ENCODE measurements around the gene CCSER1.
"Not testable (repeated sequence)": the region's sequence is repeated elsewhere in the genome, so short reads cannot be mapped to it uniquely, and the experiment has no call there.

CCSER1 gene

DNA sequence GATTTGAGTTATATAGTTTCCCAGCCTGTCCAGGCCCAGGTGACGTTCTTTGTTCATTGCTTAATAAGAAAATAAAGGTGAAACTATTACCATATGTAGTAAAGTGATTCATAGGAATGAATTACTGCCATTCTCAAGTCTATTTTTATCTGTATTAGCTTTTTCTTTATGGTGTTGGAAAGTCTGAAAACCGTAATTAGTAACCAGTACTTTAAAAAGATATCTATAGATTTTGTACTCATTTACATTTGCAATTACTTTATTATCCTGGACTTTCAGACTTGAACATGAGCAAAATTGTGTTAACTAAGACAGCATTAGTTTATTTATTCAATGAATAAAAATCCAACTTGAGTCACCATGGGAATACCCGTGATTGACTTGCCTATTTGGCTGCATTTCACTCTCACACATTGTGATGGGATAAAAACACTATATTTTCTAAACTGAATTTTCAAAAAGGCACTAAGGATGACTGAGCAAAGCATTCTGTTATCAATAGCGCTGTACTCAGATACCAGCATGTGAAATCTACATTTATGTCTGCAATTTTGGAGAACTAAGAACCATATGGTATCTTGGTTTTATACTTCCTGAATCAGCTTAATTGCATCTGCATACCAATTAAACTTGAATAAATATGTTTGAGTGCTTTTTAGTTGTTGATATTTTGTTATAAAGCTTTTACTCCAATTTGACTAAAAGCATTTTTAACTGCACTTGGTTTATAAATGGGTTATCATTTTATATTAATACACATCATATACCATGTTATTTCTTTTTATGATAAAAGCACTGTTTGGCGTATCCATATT is 154.6 kb downstream of the CCSER1 start:
- FAIRE-seq (no peak), DNase-seq (ENCODE audit: insufficient read length, low spot score) (no peak)

DNA sequence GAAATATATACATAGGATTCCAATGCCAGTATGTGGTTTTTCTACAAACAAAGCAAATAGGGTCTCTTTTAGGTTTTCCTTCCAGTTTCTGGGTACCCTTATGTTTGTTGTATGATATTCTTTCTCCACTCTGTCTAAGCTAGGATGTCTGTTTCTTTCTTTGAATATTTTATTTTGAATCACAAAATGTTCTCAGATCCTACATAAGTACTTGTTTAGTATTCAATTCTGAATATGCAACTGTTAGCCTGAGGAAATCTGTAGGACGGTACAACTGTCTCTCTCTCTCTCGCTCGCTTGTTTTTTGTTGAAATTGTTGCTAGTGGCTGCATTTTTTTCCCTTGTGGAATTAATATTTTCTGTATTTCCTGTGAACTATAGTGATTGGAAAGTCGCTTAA is 163.2 kb downstream of the CCSER1 start:
- FAIRE-seq (no peak), DNase-seq (ENCODE audit: insufficient read length, low spot score) (no peak)

DNA sequence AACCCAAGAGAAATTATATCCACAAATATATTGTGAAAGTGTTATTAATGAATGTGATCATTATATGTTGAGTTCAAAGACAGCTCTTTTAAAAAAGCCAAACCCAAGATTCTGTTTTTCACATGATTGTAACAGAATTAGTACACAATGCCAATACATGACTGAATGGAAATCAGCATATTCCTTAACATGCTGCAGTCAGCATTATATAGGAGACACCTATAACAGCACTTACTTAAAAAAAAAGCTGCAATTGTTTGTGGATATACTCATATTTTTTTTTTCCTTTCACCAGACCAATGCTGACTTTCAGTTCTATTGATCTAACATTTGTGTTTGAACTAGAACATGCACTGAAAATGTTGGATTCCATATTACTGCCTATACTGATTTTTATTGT is 165.2 kb downstream of the CCSER1 start:
- no peak for DNase-seq (ENCODE audit: insufficient read length, low spot score)

DNA sequence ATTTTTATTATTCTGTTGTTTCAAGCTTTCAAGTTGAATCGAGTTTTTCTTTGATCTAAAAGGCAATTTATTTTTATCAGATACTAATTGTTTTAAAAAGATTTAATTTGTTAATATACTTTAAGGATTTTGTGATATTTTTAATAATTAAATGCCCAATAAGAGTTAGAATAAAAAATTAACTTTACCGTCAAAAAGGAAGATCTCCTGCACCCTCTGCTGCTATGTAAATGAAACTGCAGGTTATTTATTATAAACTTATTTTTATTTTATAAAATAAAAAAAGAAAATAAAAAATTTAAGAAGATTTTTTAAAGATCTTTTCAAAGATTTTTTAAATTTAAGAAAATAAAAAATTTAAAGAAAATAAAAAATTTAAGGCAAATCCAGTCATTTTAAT is 166.1 kb downstream of the CCSER1 start:
- DNase-seq (ENCODE audit: insufficient read length, low spot score): no peak
- no peak for FAIRE-seq

More for the DNA sequence above, 165.2 kb downstream of the CCSER1 start:
- no peak for FAIRE-seq

DNA sequence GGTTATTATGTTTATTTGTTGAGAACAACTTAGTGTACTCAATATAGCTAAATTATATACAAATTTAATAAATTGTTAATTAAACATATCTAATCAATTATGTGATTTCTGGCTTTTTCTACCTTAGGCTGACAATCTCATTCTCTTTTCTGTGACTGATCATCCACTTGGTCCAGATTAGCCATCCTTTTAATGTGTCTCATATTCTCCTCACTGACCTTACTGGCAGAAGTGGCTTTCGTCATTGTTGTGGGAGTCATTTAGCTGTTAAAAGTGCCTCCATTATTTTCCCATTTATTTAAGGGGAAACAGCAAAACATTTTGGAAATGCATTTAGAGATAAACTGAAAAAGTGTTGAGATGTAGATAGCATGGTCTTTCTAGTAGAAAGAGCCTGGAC is 172.2 kb downstream of the CCSER1 start:
- no peak for DNase-seq (ENCODE audit: insufficient read length, low spot score)
- no peak for FAIRE-seq

DNA sequence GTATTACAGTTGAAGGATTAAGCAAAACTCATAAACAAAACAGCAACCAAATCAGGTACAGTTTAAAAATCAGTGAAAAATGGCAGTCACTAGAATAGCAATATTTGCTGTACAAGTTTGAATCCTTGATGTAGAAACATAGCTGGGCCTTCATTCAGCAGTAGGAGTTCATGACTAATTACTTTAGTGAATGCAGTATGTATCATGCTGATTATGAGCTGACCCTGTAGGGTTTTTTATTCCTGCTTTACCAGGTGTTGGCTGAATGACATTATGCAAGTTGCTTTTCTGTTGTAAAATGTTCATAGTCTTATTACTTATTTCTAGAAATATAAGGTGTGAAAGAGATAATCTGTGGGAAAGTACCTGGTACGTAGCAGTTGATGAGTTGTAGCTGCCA is 179.6 kb downstream of the CCSER1 start:
- FAIRE-seq (no peak), DNase-seq (ENCODE audit: insufficient read length, low spot score) (no peak)

DNA sequence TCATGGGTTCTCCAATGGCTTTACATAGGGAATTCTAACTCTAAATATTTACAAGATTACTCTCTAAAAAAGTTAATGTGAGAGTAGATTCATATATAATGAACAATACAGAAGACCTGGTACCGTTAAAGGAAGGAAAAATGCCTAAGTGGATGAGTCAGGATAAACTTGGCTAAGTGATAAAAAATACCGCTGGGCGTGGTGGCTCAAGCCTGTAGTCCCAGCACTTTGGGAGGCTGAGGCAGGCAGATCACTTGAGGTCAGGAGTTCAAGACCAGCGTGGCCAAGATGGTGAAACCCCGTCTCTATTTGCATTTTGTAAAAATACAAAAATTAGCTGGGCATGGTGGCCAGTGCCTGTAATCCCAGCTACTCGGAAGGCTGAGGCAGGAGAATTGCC is 189.9 kb downstream of the CCSER1 start:
- not testable (repeated sequence) for DNase-seq (ENCODE audit: insufficient read length, low spot score); FAIRE-seq

DNA sequence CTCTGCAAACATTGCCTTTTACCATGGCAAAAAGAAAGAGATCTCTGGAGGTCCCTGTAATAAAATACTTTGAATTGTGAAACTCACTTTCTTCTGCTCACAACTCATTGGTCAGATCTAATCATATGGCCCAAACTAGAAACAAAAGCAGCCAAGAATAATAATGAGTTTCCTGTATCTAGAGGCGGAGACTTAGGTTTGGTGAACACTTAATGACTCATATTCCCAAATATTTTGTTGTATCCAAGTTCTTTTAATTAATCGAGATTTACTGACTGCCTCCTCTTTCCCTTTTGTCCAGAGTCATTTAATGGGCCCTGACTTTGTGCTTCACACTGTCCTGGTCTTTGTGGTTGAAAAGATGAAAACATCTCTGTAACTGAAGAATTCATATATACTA is 190.6 kb downstream of the CCSER1 start:
- DNase-seq (ENCODE audit: insufficient read length, low spot score): no peak
- no peak for FAIRE-seq

DNA sequence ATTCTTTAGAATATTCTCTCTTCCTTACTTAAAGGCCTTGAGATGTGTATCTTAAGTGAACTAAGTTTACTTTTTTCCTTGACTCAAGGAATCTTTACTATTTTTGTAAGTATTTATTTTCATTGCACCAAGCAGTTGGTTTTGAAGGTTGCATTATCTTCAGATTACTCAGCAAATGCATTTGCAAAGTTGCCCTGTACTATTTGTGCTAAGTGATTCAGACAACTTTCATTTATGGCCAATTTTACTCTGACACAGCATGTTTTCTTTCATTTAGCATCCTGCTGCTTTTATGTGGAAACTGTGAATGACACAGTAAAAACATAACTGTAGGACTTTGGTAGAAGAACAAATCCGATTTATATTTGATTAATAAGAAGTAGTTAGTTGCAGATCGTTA is 191.0 kb downstream of the CCSER1 start:
- FAIRE-seq: no peak
- no peak for DNase-seq (ENCODE audit: insufficient read length, low spot score)

DNA sequence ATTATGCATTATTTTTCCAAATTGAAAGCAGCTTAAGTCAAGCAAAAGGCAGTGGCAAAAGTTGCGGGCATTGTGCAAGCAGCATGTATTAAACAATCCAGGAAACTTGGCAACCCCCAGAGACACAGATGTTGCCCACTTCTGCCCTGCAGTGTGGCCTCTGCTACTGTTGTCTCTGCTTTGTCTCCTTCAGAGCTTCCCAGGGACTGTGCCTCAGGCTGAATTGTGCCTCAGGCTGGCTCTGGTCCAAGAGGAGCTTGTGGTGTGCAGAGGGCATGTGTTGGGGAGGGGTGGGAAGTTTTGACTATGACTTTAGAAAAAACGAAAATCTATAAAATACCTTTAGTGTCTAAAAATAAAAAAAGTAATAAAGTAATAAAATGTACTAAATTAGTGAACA is 201.4 kb downstream of the CCSER1 start:
- DNase-seq (ENCODE audit: insufficient read length, low spot score): no peak
- FAIRE-seq: no peak

DNA sequence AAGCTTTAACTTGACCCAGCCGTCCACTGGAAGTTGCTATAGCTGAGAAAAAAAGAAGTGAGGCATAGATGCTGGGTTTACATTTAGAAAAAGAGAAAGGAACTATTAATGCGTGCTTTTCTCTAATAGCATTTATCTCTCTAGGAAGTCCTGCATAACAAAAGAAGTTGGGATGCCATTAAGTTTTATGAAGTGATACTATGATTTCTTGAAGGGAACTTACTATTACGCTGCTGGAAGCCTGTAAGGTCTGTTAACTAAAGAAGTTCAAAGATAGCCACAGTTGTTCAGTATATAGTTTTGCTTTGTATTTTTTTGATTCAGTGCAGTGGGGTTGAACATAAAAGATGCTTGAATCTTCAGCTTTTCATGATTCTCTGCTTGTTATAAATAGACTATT is 203.4 kb downstream of the CCSER1 start:
- no peak for FAIRE-seq

DNA sequence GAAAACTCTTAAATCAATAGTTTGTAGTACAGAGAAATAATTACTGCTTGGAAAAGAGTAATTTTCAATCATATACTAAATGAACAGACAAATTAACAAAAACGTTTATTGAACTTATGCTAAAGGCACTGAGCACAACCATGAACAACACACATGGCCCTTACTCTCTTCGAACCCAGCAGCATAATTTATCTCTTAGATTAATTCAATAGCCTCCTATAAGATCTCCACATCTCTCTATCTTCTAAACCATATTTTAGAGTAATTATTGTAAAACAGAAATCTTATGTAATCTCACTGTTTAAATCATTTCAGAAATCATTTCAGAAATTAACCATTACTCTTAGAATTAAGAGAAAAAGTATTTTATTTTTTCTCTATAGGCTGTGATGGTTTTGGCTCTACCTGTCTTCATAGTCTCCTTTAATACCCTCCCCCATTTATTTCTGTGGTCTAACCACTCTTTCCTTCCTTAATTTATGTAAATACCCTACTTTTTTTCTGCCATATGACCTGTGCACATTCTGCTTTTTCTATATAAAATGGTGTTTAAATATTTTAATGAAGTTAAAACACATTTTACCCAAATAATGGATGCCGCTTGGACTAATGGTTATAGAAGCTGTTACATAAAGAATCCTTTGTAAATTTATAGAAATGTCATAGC is 218.5 kb downstream of the CCSER1 start:
- FAIRE-seq (no peak), DNase-seq (ENCODE audit: insufficient read length, low spot score) (no peak)

More for the DNA sequence above, 203.4 kb downstream of the CCSER1 start:
- no peak for DNase-seq (ENCODE audit: insufficient read length, low spot score)

DNA sequence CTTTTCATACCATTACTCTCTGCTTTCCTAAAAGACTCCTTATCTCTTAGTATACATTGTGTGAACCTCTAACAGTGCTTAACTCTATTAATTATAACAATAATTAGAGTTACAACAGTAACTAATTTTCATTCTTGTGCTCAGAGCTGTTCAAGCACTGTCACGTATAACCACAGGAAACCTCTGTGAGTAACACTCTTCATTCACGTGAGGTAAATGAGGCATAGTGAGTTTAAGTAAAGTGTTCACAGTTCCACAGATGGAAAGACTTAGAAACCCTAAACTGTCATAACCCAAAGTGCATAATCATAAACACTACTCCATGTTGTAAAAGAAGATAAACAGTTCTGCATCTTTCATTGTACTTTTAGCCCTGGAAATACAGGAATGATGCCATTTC is 222.4 kb downstream of the CCSER1 start:
- FAIRE-seq: no peak
- no peak for DNase-seq (ENCODE audit: insufficient read length, low spot score)

DNA sequence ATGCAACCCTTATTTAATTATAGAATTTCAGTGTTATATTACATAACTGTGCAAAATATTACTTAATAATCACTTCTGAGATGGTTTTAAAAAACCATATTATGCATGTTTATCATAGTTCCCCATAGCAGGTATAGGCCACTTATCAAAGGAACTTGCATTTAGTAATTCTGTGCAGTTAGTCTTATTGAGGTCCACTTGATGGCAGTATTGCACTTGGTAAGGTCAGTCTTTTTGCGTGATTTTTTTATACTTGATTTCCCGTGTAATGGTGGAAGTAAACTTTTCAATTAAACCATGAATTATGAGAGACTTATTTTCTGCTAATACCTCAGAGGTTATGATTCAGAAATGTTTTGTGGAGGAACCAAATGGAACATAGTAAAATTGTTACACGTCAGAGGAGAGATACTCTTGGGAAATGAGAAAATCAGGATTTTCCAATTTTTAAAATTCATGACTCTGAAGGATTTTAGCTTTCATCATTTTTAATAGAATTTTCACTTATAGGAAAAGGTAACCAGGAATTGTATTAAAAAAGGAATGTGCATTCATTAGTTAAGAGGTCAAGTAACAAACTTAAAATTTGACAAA is 230.0 kb downstream of the CCSER1 start:
- FAIRE-seq (peak; percentile 28), DNase-seq (ENCODE audit: insufficient read length, low spot score) (no peak)

DNA sequence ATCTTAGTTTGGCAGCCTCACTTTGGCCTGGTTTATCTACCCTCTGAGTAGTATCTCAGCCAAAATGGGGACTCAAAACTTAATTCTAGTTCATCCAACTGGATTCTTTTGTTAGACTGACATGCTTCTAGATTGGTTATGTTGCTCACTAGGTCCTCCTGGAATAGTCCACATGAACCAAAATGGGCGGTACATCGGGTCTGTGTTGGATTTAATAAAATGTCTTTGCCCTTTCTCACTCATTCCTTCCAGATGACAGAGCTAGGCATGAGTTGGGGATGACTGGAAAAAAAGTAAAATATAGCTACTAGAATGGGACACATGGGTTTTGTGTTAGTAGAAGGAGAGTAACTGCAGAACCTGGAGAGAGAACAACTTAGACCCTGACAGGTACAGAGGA is 247.9 kb downstream of the CCSER1 start:
- no peak for DNase-seq (ENCODE audit: insufficient read length, low spot score)
- FAIRE-seq: no peak

DNA sequence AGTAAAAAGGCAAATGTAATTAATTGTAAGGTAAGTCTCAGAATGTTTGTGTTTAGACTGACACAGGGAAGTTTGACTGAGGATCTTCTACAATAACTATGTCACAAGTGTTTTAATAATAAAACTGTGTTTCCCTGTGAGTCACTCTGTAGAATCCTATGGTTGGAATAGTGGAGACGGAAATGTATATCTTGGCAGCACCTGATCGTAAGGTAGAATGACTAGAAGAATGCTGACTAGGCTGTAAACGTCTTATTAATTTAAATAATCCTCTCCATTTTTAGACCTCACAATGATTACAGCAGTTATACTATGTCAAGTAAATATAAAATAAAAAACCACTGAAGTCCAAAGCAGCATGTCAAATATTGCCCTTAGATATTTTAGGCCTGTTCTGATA is 266.0 kb downstream of the CCSER1 start:
- FAIRE-seq: no peak
- DNase-seq (ENCODE audit: insufficient read length, low spot score): no peak

DNA sequence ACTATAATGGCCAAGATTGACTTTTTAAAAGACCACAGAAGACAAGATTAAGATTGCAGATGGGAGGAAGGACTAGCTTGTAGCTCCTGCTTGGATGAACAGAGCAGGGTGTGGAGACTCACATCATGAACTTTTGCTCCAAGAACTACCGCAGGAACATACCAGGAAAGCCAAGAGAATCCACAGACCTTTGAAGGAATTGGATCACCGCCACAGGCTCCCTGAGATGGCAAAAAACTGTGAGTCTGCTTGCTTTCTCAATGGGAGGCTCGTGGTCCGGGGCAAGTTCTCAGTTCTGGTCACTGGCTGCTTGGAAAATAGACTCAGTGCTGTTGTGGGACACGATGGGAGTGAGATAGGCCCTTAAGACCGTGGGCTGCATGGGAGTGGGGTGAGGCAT is 276.6 kb downstream of the CCSER1 start:
- FAIRE-seq (no peak), DNase-seq (ENCODE audit: insufficient read length, low spot score) (no peak)

DNA sequence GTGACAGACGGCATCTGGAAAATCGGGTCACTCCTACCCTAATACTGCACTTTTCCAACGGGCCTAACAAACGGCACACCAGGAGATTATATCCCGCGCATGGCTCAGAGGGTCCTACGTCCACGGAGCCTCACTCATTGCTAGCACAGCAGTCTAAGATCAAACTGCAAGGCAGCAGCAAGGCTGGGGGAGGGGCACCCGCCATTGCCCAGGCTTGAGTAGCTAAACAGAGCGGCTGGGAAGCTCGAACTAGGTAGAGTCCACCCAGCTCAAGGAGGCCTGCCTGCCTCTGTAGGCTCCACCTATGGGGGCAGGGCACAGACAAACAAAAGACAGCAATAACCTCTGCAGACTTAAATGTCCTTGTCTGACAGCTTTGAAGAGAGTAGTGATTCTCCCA is 280.7 kb downstream of the CCSER1 start:
- DNase-seq (ENCODE audit: insufficient read length, low spot score); FAIRE-seq: not testable (repeated sequence)

DNA sequence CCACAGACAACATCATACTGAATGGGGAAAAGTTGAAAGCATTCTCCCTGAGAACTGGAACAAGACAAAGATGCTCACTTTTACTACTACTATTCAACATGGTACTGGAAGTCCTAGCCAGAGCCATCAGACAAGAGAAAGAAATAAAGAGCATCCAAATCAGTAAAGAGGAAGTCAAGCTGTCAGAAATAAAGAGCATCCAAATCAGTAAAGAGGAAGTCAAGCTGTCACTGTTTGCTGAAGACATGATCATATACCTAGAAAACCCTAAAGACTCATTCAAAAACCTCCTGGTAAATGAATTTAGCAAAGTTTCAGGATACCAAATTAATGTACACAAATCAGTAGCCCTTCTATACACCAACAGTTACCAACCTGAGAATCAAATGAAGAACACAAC is 285.6 kb downstream of the CCSER1 start:
- DNase-seq (ENCODE audit: insufficient read length, low spot score); FAIRE-seq: not testable (repeated sequence)

DNA sequence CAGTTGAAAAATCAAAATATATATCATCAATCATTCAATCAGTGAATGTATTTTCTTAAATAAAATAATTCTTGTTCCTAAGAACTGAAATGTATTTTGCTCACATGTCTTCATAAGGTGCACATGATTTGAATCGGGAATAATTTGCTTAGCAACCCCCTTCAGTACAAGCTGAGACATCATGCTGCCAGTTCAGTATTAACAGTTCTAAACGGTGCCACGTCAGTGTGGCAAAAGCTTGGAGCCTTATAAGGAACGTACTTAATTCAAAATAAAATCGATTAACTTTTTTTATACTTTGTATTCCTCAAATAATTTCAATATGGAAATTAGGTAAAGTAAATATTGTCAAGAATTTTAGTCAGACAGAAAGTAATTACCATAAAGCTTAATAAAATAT is 287.9 kb downstream of the CCSER1 start:
- DNase-seq (ENCODE audit: insufficient read length, low spot score): no peak
- FAIRE-seq: no peak

DNA sequence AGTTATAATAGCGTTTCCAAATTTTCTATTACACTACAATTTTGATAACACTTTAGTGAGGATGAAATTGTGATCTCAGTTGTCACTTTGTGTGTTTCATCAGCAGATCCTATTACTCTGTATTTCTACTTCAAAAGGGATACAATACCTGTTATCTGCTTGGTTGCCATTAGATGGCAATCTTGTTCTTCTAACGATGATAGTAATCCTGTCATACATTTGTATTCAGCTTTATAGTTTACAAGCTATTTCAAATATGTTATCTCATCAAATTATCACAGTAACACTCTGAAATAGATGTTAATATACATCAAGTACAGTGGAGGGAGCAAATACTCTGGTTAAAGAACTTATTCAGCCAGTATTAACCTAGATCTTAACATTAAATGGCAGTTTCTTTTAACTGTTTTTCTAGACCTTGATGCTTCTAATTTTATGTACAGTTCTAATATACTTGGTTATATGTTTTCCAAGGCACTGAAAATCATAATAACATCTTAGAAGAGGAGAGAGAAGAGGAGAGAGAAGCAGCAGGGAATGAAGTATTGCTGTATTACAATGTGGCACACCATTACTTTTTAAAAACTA is 292.0 kb downstream of the CCSER1 start:
- FAIRE-seq: peak; percentile 70
- no peak for DNase-seq (ENCODE audit: insufficient read length, low spot score)

DNA sequence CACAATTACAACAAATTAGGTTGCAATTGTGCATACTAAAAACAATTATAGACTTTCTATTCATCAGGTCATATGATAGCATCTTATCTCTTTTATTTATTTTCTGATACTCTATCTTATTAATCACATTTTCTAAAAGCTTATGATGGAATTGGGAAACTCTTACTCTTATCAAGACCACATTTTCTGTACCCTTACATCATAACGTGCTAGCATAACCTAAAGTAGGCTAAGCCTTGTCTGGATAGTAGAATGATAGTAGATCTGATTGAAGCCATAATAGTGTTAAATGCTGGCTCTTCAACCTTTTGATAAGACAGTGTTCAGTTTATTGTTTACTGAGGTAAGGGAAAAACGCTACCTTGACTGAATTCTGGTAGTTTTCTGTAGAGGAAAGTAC is 294.0 kb downstream of the CCSER1 start:
- DNase-seq (ENCODE audit: insufficient read length, low spot score) (no peak), FAIRE-seq (no peak)
